NCI-H226 (cell line): ENCODE results near the gene FAM81A.

Source experiments
- DNase-seq: peaks from one replicate; pipeline ENCODE4 v3.0.0-alpha.2; 2015

FAM81A gene

GRCh38 chr15:59545573-59545972 lies 107.6 kb downstream of the FAM81A start:
- DNase-seq = no peak

GRCh38 chr15:59548501-59549226 lies 110.7 kb downstream of the FAM81A start:
- DNase-seq = no peak

GRCh38 chr15:59549301-59550185 lies 111.6 kb downstream of the FAM81A start:
- no peak for DNase-seq

GRCh38 chr15:59550530-59550929 lies 112.5 kb downstream of the FAM81A start:
- no peak for DNase-seq

GRCh38 chr15:59550956-59551355 lies 113.0 kb downstream of the FAM81A start:
- no peak for DNase-seq

- peak; percentile 84 for DNase-seq
These were observed 116.1 kb downstream of the FAM81A start for GRCh38 chr15:59553879-59554735.

GRCh38 chr15:59555696-59556095 lies 117.7 kb downstream of the FAM81A start:
- peak; percentile 62 for DNase-seq

GRCh38 chr15:59556380-59556779 lies 118.4 kb downstream of the FAM81A start:
- DNase-seq = no peak

- no peak for DNase-seq
These were observed 119.6 kb downstream of the FAM81A start for GRCh38 chr15:59557581-59557980.

GRCh38 chr15:59558851-59559250 lies 120.9 kb downstream of the FAM81A start:
- DNase-seq = no peak

GRCh38 chr15:59561547-59561946 lies 123.6 kb downstream of the FAM81A start:
- DNase-seq = no peak

- no peak for DNase-seq
These were observed 124.6 kb downstream of the FAM81A start for GRCh38 chr15:59562448-59563186.

GRCh38 chr15:59565299-59565698 lies 127.3 kb downstream of the FAM81A start:
- no peak for DNase-seq

- no peak for DNase-seq
These were observed 129.3 kb downstream of the FAM81A start for GRCh38 chr15:59567324-59567723.

- DNase-seq = no peak
These were observed 131.5 kb downstream of the FAM81A start for GRCh38 chr15:59569477-59569876.

GRCh38 chr15:59570315-59570714 lies 132.3 kb downstream of the FAM81A start:
- no peak for DNase-seq

- no peak for DNase-seq
These were observed 133.6 kb downstream of the FAM81A start for GRCh38 chr15:59571606-59572005.
